Neural progenitor cell (in vitro differentiated cells): ENCODE measurements around the gene E4F1. TPM values are rescaled to one million over a fixed set of nuclear protein-coding genes. Genes with fewer than 3 reads are reported as not detected.
"Not testable (repeated sequence)": the region's sequence is repeated elsewhere in the genome, so short reads cannot be mapped to it uniquely, and the experiment has no call there.

Experiments used
- DNase-seq: peaks from one replicate; pipeline ENCODE4 v3.0.0-alpha.2; 2016; ENCODE audit warnings: low spot score
- H2AFZ ChIP-seq: fragments of 200-600 bp; sonication (generic); replicated peaks from 2 replicates; pipeline ENCODE4 v1.6.1; 2016; ENCODE audit warnings: antibody characterized with exemption
- H3F3A ChIP-seq: fragments of 200-600 bp; sonication (generic); 2 replicates; pipeline ENCODE4 v1.6.1; 2016; ENCODE audit warnings: antibody characterized with exemption, low read depth
- H3K27ac ChIP-seq: fragments of 200-600 bp; sonication (generic); 2 replicates; pipeline ENCODE4 v1.5.1; 2016; ENCODE audit warnings: mild to moderate bottlenecking
- H3K27me3 ChIP-seq: fragments of 200-600 bp; sonication (generic); 2 replicates; pipeline ENCODE4 v1.6.1; 2016; ENCODE audit warnings: mild to moderate bottlenecking, moderate library complexity
- H3K36me3 ChIP-seq: fragments of 200-600 bp; sonication (generic); 2 replicates; pipeline ENCODE4 v1.5.1; 2016
- H3K4me1 ChIP-seq: fragments of 200-600 bp; sonication (generic); 2 replicates; pipeline ENCODE4 v1.6.1; 2016; ENCODE audit warnings: mixed run types
- H3K4me2 ChIP-seq: fragments of 200-600 bp; sonication (generic); 2 replicates; pipeline ENCODE4 v1.6.1; 2016
- H3K4me3 ChIP-seq: fragments of 200-600 bp; sonication (generic); 2 replicates; pipeline ENCODE4 v1.5.1; 2016
- H3K79me2 ChIP-seq: fragments of 200-600 bp; sonication (generic); 2 replicates; pipeline ENCODE4 v1.6.1; 2016; ENCODE audit warnings: low read depth
- H3K9ac ChIP-seq: fragments of 200-600 bp; sonication (generic); 2 replicates; pipeline ENCODE4 v1.6.1; 2016
- H3K9me3 ChIP-seq: fragments of 200-600 bp; sonication (generic); 2 replicates; pipeline ENCODE4 v1.5.1; 2016; ENCODE audit warnings: low read depth
- H4K20me1 ChIP-seq: fragments of 200-600 bp; sonication (generic); 2 replicates; pipeline ENCODE4 v1.6.1; 2016; ENCODE audit warnings: low read depth
- H3K27ac Mint-ChIP-seq: 3 replicates; pipeline ENCODE4 v1.8.0; 2021; ENCODE audit warnings: mixed read lengths
- H3K27me3 Mint-ChIP-seq: 2 replicates; pipeline ENCODE4 v1.8.0; 2022; ENCODE audit warnings: low read depth, mild to moderate bottlenecking, inconsistent platforms, moderate library complexity, mixed read lengths; ENCODE audit not compliant: insufficient read depth
- H3K36me3 Mint-ChIP-seq: 3 replicates; pipeline ENCODE4 v1.8.0; 2021; ENCODE audit warnings: mixed read lengths
- H3K4me1 Mint-ChIP-seq: 3 replicates; pipeline ENCODE4 v1.8.0; 2021; ENCODE audit warnings: mixed read lengths
- H3K4me3 Mint-ChIP-seq: 3 replicates; pipeline ENCODE4 v1.8.0; 2021; ENCODE audit warnings: mild to moderate bottlenecking, moderate library complexity, mixed read lengths
- H3K9me3 Mint-ChIP-seq: 3 replicates; pipeline ENCODE4 v1.8.0; 2020; ENCODE audit warnings: mixed read lengths
- EZH2 ChIP-seq: fragments of 200-600 bp; sonication (generic); IDR thresholded peaks from 2 replicates; pipeline ENCODE4 v1.6.1; 2017; ENCODE audit warnings: antibody characterized with exemption, mild to moderate bottlenecking, moderate library complexity
- EZH2phosphoT487 ChIP-seq: fragments of 200-600 bp; sonication (generic); IDR thresholded peaks from 2 replicates; pipeline ENCODE4 v1.6.1; 2017; ENCODE audit warnings: antibody characterized with exemption
- total RNA-seq: library from RNA; depleted of rRNA; stranded (reverse); fragments of >200 nt; gene quantifications from 2 replicates; pipeline ENCODE4 v1.2.3, GENCODE V29; 2015; ENCODE audit warnings: low replicate concordance
- TF ChIP-seq, protein P1 (sequence below): fragments of 200-600 bp; sonication (generic); IDR thresholded peaks from 2 replicates; pipeline ENCODE4 v1.5.1; 2017; ENCODE audit warnings: antibody characterized with exemption, mild to moderate bottlenecking

E4F1 gene
- total RNA-seq, 1 donor from 2014 or later = 7.4 TPM

DNA sequence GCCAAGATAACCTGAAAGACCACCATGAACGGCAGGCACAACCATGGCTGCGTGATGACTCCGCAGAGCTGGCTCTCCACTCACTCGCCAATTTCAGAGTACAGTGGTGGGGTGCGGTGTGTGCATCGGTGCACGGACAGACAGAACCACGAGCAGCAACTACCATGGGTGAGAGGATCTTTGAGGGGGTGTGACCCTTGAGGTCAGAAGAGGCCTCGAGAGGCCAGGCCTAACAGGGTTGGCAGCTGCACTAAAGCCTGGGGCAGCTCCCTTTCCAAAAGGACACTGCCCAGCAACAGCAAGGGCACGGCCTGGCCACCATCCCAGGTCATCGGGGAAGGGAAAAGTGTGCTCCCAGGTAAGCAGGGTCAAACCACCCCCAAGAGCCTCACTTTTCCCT lies 29.9 kb downstream of the E4F1 start:
- H3K9me3 Mint-ChIP-seq = no peaks in the 10 kb centered on the region
- Histone ChIP-seq H3K9ac (no peak overlapping the region), H3K4me3 (no peak overlapping the region), H2AFZ (no peak overlapping the region), H4K20me1 (peaks cover 48% of the 10 kb centered on the region), H3K27me3 (no peaks in the 10 kb centered on the region), H3K27ac (no peak overlapping the region), H3K79me2 (peaks cover 49% of the 10 kb centered on the region), H3K4me2 (no peak overlapping the region), H3K36me3 (peaks cover 3% of the 10 kb centered on the region), H3F3A (peaks cover 49% of the 10 kb centered on the region), H3K4me1 (peaks cover 9% of the 10 kb centered on the region), H3K9me3 (no peaks in the 10 kb centered on the region)
- H3K36me3 Mint-ChIP-seq = peaks cover 27% of the 10 kb centered on the region
- H3K4me3 Mint-ChIP-seq = peak overlapping the region; percentile 59
- H3K27ac Mint-ChIP-seq = no peak overlapping the region
- peaks cover 9% of the 10 kb centered on the region for H3K27me3 Mint-ChIP-seq
- DNase-seq = no peak
- no peak for TF ChIP-seq EZH2phosphoT487
- TF ChIP-seq, protein P1, sequence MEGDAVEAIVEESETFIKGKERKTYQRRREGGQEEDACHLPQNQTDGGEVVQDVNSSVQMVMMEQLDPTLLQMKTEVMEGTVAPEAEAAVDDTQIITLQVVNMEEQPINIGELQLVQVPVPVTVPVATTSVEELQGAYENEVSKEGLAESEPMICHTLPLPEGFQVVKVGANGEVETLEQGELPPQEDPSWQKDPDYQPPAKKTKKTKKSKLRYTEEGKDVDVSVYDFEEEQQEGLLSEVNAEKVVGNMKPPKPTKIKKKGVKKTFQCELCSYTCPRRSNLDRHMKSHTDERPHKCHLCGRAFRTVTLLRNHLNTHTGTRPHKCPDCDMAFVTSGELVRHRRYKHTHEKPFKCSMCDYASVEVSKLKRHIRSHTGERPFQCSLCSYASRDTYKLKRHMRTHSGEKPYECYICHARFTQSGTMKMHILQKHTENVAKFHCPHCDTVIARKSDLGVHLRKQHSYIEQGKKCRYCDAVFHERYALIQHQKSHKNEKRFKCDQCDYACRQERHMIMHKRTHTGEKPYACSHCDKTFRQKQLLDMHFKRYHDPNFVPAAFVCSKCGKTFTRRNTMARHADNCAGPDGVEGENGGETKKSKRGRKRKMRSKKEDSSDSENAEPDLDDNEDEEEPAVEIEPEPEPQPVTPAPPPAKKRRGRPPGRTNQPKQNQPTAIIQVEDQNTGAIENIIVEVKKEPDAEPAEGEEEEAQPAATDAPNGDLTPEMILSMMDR = no peak
- no peak for TF ChIP-seq EZH2
- H3K4me1 Mint-ChIP-seq = peaks cover 9% of the 10 kb centered on the region

DNA sequence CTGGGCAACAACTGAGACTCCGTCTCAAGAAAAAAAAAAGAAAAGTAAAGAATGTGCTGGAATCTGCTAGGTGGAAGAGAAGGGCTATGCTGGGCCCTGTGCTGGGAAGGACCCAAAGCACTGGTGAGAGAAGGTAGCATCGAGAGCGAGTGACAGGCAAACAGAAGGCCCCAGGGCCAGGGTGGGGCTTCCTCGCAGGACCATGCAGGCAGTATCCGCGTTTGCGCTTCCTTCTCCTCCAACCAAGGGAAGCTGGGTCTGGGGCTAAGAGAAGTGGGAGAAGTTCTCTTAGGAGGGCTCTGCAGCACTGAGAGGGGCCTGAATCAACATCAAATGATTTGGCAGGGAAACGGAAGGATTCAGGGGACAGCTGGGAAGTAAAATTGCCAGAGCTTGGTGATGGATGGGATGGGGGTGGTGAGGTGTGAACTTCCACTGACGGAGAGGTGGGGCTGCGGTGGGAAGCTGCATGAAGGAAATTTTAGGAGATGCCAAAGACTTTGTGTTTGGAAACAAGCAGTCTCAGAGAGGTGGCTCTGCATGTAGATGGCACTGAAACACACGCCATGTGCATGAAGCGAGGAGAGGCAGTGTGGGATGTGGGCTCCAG lies 33.2 kb downstream of the E4F1 start:
- Mint-ChIP-seq H3K9me3 (no peaks in the 10 kb centered on the region), H3K27me3 (peaks cover 8% of the 10 kb centered on the region), H3K27ac (no peak overlapping the region), H3K36me3 (peaks cover 39% of the 10 kb centered on the region), H3K4me3 (peak overlapping the region; percentile 33), H3K4me1 (peaks cover 4% of the 10 kb centered on the region)
- peaks cover 67% of the 10 kb centered on the region for H4K20me1 ChIP-seq
- H3K27ac ChIP-seq = no peak overlapping the region
- H3K4me2 ChIP-seq = no peak overlapping the region
- H2AFZ ChIP-seq = no peak overlapping the region
- DNase-seq = no peak
- TF ChIP-seq EZH2 (no peak), EZH2phosphoT487 (no peak)
- TF ChIP-seq, protein P1 = no peak
- H3F3A ChIP-seq = peaks cover 55% of the 10 kb centered on the region
- H3K4me3 ChIP-seq = no peak overlapping the region
- peaks cover 3% of the 10 kb centered on the region for H3K4me1 ChIP-seq
- no peaks in the 10 kb centered on the region for H3K27me3 ChIP-seq
- H3K9ac ChIP-seq = no peak overlapping the region
- peaks cover 22% of the 10 kb centered on the region for H3K36me3 ChIP-seq
- H3K79me2 ChIP-seq = peaks cover 53% of the 10 kb centered on the region
- no peaks in the 10 kb centered on the region for H3K9me3 ChIP-seq

DNA sequence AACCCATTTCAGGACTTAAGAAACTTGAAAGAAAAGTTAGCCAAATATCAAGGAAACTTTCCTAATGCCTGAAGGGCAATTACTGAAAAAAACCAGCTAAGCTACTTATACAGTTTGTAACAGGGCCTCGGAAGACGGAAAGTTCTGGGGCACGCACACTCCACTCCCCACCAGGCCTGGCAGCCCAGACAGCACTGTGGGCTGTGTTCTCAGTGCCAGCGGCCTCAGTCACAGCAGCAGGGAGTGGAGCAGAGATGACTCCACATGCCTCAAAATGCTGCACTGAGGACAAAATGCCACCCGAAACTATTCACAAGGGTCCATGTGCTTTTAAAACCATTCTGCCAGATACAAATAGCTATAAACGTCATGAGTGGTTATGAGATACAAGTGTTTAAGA lies 34.3 kb downstream of the E4F1 start:
- Histone ChIP-seq H3F3A (peaks cover 47% of the 10 kb centered on the region), H3K9me3 (no peaks in the 10 kb centered on the region), H3K4me1 (no peaks in the 10 kb centered on the region), H2AFZ (no peak overlapping the region), H3K27me3 (no peaks in the 10 kb centered on the region), H4K20me1 (peaks cover 67% of the 10 kb centered on the region), H3K4me3 (no peak overlapping the region), H3K27ac (no peak overlapping the region), H3K79me2 (peaks cover 64% of the 10 kb centered on the region), H3K36me3 (peaks cover 23% of the 10 kb centered on the region), H3K4me2 (no peak overlapping the region), H3K9ac (no peak overlapping the region)
- TF ChIP-seq EZH2phosphoT487 = no peak
- TF ChIP-seq, protein P1 = no peak
- no peak for TF ChIP-seq EZH2
- DNase-seq = no peak
- Mint-ChIP-seq H3K27ac (no peak overlapping the region), H3K36me3 (peaks cover 47% of the 10 kb centered on the region), H3K9me3 (no peaks in the 10 kb centered on the region), H3K4me1 (no peaks in the 10 kb centered on the region), H3K4me3 (no peak overlapping the region), H3K27me3 (peaks cover 8% of the 10 kb centered on the region)

DNA sequence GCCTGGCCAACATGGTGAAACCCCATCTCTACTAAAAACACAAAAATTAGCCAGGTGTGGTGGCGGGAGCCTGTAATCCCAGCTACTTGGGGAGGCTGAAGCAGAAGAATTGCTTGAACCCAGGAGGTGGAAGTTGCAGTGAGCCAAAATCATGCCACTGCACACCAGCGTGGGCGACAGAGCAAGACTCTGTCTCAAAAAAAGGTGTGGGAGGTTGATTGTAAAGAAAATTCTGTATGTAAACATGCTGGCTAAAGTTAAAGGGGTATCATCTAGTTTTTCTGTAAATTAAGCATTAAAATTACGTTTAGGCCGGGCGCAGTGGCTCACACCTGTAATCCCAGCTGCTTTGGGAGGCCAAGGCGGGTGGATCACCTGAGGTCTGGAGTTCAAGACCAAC lies 35.1 kb downstream of the E4F1 start:
- not testable (repeated sequence) for H3K9me3 ChIP-seq, H3K27me3 ChIP-seq, DNase-seq, H2AFZ ChIP-seq, H3K4me2 ChIP-seq, H3K4me3 ChIP-seq, H3K9ac ChIP-seq, H3K9me3 Mint-ChIP-seq, H3K27ac ChIP-seq, H3K4me1 ChIP-seq, H3K27ac Mint-ChIP-seq, H3K4me3 Mint-ChIP-seq, H3K27me3 Mint-ChIP-seq, H3K4me1 Mint-ChIP-seq
- peaks cover 42% of the 10 kb centered on the region for H3K36me3 Mint-ChIP-seq
- H3K36me3 ChIP-seq = peaks cover 23% of the 10 kb centered on the region
- H3F3A ChIP-seq = peaks cover 39% of the 10 kb centered on the region
- peaks cover 72% of the 10 kb centered on the region for H4K20me1 ChIP-seq
- peaks cover 72% of the 10 kb centered on the region for H3K79me2 ChIP-seq
